ENCODE results near the gene ST8SIA4. TPM values are rescaled to one million over a fixed set of nuclear protein-coding genes. Genes with fewer than 3 reads are reported as not detected.

The ST8SIA4 gene
- total and polyA plus RNA-seq, 7 donors = 0.27 to 2.5 (median 0.77) TPM

DNA sequence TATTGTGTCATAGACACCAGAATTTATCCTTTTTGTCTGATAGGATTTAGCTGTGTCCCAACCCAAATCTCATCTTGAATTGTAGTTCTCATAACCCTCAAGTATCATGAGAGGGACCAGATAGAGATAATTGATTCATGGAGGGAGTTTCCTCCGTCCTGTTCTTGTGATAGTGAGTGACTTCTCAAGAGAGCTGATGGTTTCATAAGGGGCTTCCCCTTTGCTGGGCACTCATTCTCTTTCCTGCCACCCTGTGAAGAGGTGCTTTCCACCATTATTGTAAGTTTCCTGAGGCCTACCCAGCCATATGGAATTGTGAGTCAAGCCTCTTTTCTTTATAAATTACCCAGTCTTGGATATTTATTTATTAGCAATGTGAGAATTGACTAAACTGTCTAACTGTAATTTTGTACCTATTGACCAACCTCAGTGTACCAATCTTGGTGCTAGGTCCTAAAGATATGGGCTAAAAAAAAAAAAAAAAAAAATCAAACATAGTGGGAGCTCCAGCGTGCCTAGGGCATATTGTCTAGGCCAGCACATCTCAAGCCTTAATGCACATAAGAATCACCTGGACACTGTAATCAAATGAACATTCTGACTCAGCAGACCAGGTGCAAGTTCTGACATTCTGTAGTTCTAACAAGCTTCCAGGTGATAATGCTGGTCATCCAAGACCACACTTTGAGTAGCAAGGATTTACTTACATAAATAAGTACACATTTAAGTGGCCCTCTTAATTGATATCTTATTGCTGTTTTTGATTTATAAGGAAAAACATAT lies 30.5 kb downstream of the ST8SIA4 start:
- WGBS, 3 donors = 88 to 95% (median 92%) methylated on average over 2 of the region's 2 CpGs
- TF ChIP-seq, protein P1, sequence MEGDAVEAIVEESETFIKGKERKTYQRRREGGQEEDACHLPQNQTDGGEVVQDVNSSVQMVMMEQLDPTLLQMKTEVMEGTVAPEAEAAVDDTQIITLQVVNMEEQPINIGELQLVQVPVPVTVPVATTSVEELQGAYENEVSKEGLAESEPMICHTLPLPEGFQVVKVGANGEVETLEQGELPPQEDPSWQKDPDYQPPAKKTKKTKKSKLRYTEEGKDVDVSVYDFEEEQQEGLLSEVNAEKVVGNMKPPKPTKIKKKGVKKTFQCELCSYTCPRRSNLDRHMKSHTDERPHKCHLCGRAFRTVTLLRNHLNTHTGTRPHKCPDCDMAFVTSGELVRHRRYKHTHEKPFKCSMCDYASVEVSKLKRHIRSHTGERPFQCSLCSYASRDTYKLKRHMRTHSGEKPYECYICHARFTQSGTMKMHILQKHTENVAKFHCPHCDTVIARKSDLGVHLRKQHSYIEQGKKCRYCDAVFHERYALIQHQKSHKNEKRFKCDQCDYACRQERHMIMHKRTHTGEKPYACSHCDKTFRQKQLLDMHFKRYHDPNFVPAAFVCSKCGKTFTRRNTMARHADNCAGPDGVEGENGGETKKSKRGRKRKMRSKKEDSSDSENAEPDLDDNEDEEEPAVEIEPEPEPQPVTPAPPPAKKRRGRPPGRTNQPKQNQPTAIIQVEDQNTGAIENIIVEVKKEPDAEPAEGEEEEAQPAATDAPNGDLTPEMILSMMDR (IDR thresholded peaks at IDR 0.05) = no peak
- Histone ChIP-seq H3K27ac (no peak overlapping the region), H3K9me3 (no peaks in the 10 kb centered on the region), H3K4me1 (no peaks in the 10 kb centered on the region), H3K36me3 (ENCODE audit: insufficient read depth in 1 of 2, low read depth in 1 of 2) (no peaks in the 10 kb centered on the region), H3K27me3 (ENCODE audit: insufficient read depth in 3 of 3, low read length in 2 of 3) (no peaks in the 10 kb centered on the region), H3K4me3 (no peak overlapping the region)
- intact Hi-C loops (cut with DNase I) = no loop called here
- ATAC-seq (no peak), DNase-seq (no peak)

DNA sequence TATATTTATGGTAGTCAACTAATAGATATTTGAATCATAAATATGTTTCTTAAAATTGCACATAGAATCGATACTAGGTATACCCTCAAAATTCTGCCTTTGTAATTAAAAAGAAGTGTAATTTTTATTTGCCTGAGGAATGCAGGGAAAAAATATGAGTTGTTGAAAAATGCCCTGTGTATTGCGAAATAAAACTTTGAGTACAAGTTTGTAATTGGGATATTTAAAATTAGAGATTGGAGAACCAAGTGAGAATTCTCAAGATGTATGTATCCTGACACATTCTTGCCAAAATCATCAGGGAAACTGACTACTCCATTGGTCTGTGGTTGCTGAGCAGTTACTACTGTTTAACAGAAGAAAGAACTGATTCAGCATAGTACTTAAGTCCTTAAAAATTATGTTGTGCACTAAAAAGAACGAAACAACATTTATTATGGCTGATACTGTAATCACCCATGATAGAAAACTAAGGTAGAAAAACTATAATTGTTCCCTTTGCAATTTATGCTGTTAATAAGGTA lies 36.0 kb downstream of the ST8SIA4 start:
- no peak overlapping the region for H3K4me3 ChIP-seq
- H3K36me3 ChIP-seq (ENCODE audit: insufficient read depth in 1 of 2, low read depth in 1 of 2) = no peaks in the 10 kb centered on the region
- 94% methylated on average over 3 of the region's 3 CpGs for WGBS, 3 donors
- no peaks in the 10 kb centered on the region for H3K27me3 ChIP-seq (ENCODE audit: insufficient read depth in 3 of 3, low read length in 2 of 3)
- ATAC-seq (no peak), DNase-seq (no peak)
- TF ChIP-seq, protein P1 (IDR thresholded peaks at IDR 0.05) = no peak
- no peaks in the 10 kb centered on the region for H3K9me3 ChIP-seq
- intact Hi-C loops (cut with DNase I) = no loop called here
- H3K4me1 ChIP-seq = no peaks in the 10 kb centered on the region
- H3K27ac ChIP-seq = no peak overlapping the region

DNA sequence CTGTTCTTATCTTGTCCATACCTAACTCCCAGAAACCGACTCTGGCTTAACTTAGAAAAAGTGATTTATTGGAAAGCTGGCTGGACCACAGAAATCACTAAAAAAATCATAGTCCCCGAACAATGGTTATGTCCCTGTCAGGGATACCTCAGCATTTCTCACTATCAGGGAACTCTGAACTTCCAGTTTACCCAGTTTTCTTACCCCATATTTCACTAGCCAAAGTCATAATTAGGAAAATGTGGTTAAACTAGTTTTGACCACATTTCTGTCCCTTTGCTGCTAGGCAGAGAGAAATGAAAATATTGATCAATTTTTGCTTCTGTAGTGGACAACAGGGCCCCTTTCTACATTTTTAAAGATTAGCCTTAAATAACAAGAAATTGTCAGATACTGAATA lies 38.2 kb downstream of the ST8SIA4 start:
- TF ChIP-seq, protein P1 (IDR thresholded peaks at IDR 0.05) = no peak
- H3K4me3 ChIP-seq = no peak overlapping the region
- intact Hi-C loops (cut with DNase I) = no loop called here
- WGBS, 3 donors = 69 to 81% (median 76%) methylated on average over 2 of the region's 2 CpGs
- no peaks in the 10 kb centered on the region for H3K4me1 ChIP-seq
- H3K9me3 ChIP-seq = no peaks in the 10 kb centered on the region
- no peak overlapping the region for H3K27ac ChIP-seq
- H3K27me3 ChIP-seq (ENCODE audit: insufficient read depth in 3 of 3, low read length in 2 of 3) = no peaks in the 10 kb centered on the region
- ATAC-seq (no peak), DNase-seq (no peak)
- no peaks in the 10 kb centered on the region for H3K36me3 ChIP-seq (ENCODE audit: insufficient read depth in 1 of 2, low read depth in 1 of 2)

DNA sequence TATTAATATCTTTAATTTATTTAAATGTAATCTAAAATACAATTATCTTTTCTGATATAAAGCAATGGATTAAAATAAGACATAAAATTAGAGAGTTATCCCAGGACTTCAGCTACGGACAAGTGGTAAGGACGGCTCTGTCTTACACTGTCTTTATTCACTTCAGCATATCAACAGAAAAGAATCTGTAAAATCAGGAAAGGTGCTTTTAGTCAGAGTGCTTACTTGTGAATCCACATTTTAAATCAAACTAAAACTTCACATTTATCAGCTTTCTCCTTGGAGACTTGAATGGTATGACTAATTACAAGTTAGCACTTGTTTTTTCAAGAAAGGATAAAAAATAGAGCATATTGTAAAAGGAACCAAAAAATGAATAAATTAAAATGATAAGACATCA lies 39.3 kb downstream of the ST8SIA4 start:
- 95 to 98% (median 97%) methylated on average over 2 of the region's 2 CpGs for WGBS, 3 donors
- DNase-seq (no peak), ATAC-seq (no peak)
- H3K36me3 ChIP-seq (ENCODE audit: insufficient read depth in 1 of 2, low read depth in 1 of 2) = no peaks in the 10 kb centered on the region
- no peak overlapping the region for H3K4me3 ChIP-seq
- TF ChIP-seq, protein P1 (IDR thresholded peaks at IDR 0.05) = no peak
- no peaks in the 10 kb centered on the region for H3K9me3 ChIP-seq
- no peaks in the 10 kb centered on the region for H3K27me3 ChIP-seq (ENCODE audit: insufficient read depth in 3 of 3, low read length in 2 of 3)
- H3K4me1 ChIP-seq = no peaks in the 10 kb centered on the region
- no peak overlapping the region for H3K27ac ChIP-seq
- intact Hi-C loops (cut with DNase I) = no loop called here

Measured in psoas muscle (tissue), 8 donors.